PC-3 (cell line): ENCODE measurements around the gene CA11. TPM values are rescaled to one million over a fixed set of nuclear protein-coding genes. Genes with fewer than 3 reads are reported as not detected.

Source experiments
- ATAC-seq: fragments of 200-7000 bp; cut with Tn5 transposase; 2 replicates; pipeline ENCODE4 v1.9.1; 2020; ENCODE audit warnings: mild to moderate bottlenecking, moderate library complexity
- BruUV-seq: library from RNA; stranded (reverse); fragments of 400-500 nt; replicated peaks from 2 replicates; lab custom pipeline; 2021; lab: Mats Ljungman, UMichigan
- CTCF ChIA-PET: fragments of 300-600 bp; sonication (Branson Sonifier 250); formaldehyde crosslinking; loops from one replicate; lab custom pipeline; 2022; ENCODE audit warnings: antibody characterized with exemption; lab: Charles Lee
- POLR2A ChIA-PET: fragments of 300-600 bp; sonication (Branson Sonifier 250); formaldehyde crosslinking; loops from one replicate; lab custom pipeline; 2022; ENCODE audit warnings: antibody characterized with exemption; ENCODE audit not compliant: unreplicated experiment; lab: Charles Lee
- DNase-seq: peaks from one replicate; pipeline ENCODE4 v3.0.0-alpha.2; 2015
- H2AFZ ChIP-seq: fragments of 300-600 bp; sonication (generic); 2 replicates; pipeline ENCODE4 v1.6.0; 2016; ENCODE audit warnings: antibody characterized with exemption, low read length
- H3F3A ChIP-seq: fragments of 300-600 bp; sonication (generic); one replicate; pipeline ENCODE4 v1.6.0; 2017; ENCODE audit warnings: antibody characterized with exemption, low read length, control low read depth, mild to moderate bottlenecking; ENCODE audit not compliant: unreplicated experiment
- H3K27ac ChIP-seq: fragments of 300-600 bp; sonication (generic); 2 replicates; pipeline ENCODE4 v1.5.1; 2016; ENCODE audit warnings: mild to moderate bottlenecking, low read length
- H3K27me3 ChIP-seq: fragments of 300-600 bp; sonication (generic); 2 replicates; pipeline ENCODE4 v1.6.1; 2016; ENCODE audit warnings: low read length, mixed read lengths
- H3K36me3 ChIP-seq: fragments of 300-600 bp; sonication (generic); 2 replicates; pipeline ENCODE4 v1.6.1; 2016; ENCODE audit warnings: low read depth, mixed run types, low read length, mixed read lengths
- H3K4me1 ChIP-seq: fragments of 300-600 bp; sonication (generic); 2 replicates; pipeline ENCODE4 v1.5.1; 2016; ENCODE audit warnings: low read length; ENCODE audit not compliant: insufficient read depth
- H3K4me2 ChIP-seq: fragments of 300-600 bp; sonication (generic); 2 replicates; pipeline ENCODE4 v1.6.0; 2016; ENCODE audit warnings: low read length
- H3K4me3 ChIP-seq: fragments of 300-600 bp; sonication (generic); 2 replicates; pipeline ENCODE4 v1.5.1; 2016; ENCODE audit warnings: mild to moderate bottlenecking, low read length, mixed read lengths
- H3K79me2 ChIP-seq: fragments of 300-600 bp; sonication (generic); 2 replicates; pipeline ENCODE4 v1.6.1; 2017; ENCODE audit warnings: low read length, mixed read lengths
- H3K9ac ChIP-seq: fragments of 300-600 bp; sonication (generic); 2 replicates; pipeline ENCODE4 v1.6.0; 2016; ENCODE audit warnings: mild to moderate bottlenecking, low read length
- H3K9me2 ChIP-seq: fragments of 300-600 bp; sonication (generic); replicated peaks from 2 replicates; pipeline ENCODE4 v1.6.1; 2016; ENCODE audit warnings: mixed run types, low read length, mixed read lengths
- H3K9me3 ChIP-seq: fragments of 300-600 bp; sonication (generic); 2 replicates; pipeline ENCODE4 v1.6.1; 2016; ENCODE audit warnings: low read length, mixed read lengths
- H4K20me1 ChIP-seq: fragments of 300-600 bp; sonication (generic); 2 replicates; pipeline ENCODE4 v1.6.1; 2016; ENCODE audit warnings: low read length, mixed read lengths
- CTCF ChIP-seq: fragments of 300-600 bp; sonication (generic); conservative IDR thresholded peaks from 2 replicates; pipeline ENCODE4 v1.5.1; 2017; ENCODE audit warnings: antibody characterized with exemption, low read depth, mild to moderate bottlenecking, low read length
- EZH2 ChIP-seq: fragments of 300-600 bp; sonication (generic); IDR thresholded peaks from one replicate; pipeline ENCODE4 v1.6.1; 2017; ENCODE audit warnings: antibody characterized with exemption, mild to moderate bottlenecking, low read length; ENCODE audit not compliant: unreplicated experiment
- EZH2phosphoT487 ChIP-seq: fragments of 300-600 bp; sonication (generic); IDR thresholded peaks from 2 replicates; pipeline ENCODE4 v1.6.1; 2018; ENCODE audit warnings: mild to moderate bottlenecking, antibody characterized with exemption, low read length, borderline replicate concordance
- intact Hi-C: fragments of 100-400 bp; cut with micrococcal nuclease; formaldehyde crosslinking; loops from 2 replicates; pipeline ENCODE4 v1.9.0; 2023
- total RNA-seq: library from RNA; depleted of rRNA; stranded (reverse); fragments of >200 nt; gene quantifications from 2 replicates; pipeline ENCODE4 v1.2.3, GENCODE V29; 2014

Gene CA11
- total RNA-seq, 1 experiment from 2014 or later: 4.1 TPM

DNA sequence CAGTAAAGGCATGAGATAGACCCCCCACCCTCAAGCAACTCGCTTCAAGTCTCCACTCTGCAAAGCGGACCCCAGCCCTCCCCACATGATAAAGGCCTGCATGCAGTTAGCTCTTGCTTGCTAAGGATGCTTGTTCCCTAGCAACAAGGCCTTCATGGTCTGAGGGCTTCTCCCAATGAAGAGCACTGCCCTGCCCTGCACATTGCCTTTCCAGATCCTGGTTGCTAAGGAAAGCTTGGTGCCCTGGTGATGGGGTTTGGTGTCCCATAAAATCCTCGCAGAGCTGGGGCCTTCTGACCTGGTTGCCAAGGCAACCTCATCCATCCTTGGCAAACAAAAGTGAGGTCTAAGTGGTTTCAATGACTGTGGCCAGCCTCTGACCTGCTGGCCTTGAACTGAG, 14.8 kb downstream of the CA11 start:
- TF ChIP-seq CTCF (no peak), EZH2 (no peak), EZH2phosphoT487 (no peak)
- ChIA-PET CTCF (no interaction called here), POLR2A (no interaction called here)
- Histone ChIP-seq H3K36me3 (no peaks in the 10 kb centered on the region), H3K27ac (no peak overlapping the region), H3K27me3 (no peaks in the 10 kb centered on the region), H3K9me2 (no peaks in the 10 kb centered on the region), H2AFZ (no peak overlapping the region), H3K4me3 (no peak overlapping the region), H3K9me3 (no peaks in the 10 kb centered on the region), H3K79me2 (no peaks in the 10 kb centered on the region), H3F3A (peaks cover 3% of the 10 kb centered on the region), H3K4me2 (no peak overlapping the region), H3K4me1 (peaks cover 15% of the 10 kb centered on the region), H3K9ac (no peak overlapping the region), H4K20me1 (no peaks in the 10 kb centered on the region)
- DNase-seq (no peak), ATAC-seq (no peak)
- no TSS peak for BruUV-seq
- intact Hi-C loops: no loop called here

- Histone ChIP-seq H3K27ac (no peak overlapping the region), H3K4me1 (peaks cover 15% of the 10 kb centered on the region), H3K9me3 (no peaks in the 10 kb centered on the region), H2AFZ (no peak overlapping the region), H3K36me3 (no peaks in the 10 kb centered on the region), H3K9me2 (no peaks in the 10 kb centered on the region), H3K27me3 (no peaks in the 10 kb centered on the region), H3K4me2 (no peak overlapping the region), H3F3A (peaks cover 3% of the 10 kb centered on the region), H3K79me2 (no peaks in the 10 kb centered on the region), H3K9ac (no peak overlapping the region), H4K20me1 (no peaks in the 10 kb centered on the region), H3K4me3 (no peak overlapping the region)
- TF ChIP-seq EZH2phosphoT487 (no peak), EZH2 (no peak)
- ChIA-PET CTCF (no interaction called here), POLR2A (no interaction called here)
- BruUV-seq: no TSS peak
- ATAC-seq (no peak), DNase-seq (no peak)
- intact Hi-C loops: no loop called here
Observed at GRCh38 chr19:48630296-48631063, 15.5 kb downstream of the CA11 start.

DNA sequence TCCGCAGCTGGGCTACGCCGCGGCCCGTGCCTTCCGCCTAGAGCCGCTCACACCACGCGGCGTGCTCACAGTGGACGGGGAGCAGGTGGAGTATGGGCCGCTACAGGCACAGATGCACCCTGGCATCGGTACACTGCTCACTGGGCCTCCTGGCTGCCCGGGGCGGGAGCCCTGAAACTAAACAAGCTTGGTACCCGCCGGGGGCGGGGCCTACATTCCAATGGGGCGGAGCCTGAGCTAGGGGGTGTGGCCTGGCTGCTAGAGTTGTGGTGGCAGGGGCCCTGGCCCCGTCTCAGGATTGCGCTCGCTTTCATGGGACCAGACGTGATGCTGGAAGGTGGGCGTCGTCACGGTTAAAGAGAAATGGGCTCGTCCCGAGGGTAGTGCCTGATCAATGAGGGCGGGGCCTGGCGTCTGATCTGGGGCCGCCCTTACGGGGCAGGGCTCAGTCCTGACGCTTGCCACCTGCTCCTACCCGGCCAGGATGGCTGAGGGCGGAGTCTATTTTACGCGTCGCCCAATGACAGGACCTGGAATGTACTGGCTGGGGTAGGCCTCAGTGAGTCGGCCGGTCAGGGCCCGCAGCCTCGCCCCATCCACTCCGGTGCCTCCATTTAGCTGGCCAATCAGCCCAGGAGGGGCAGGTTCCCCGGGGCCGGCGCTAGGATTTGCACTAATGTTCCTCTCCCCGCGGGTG, 16.2 kb downstream of the CA11 start:
- no peak overlapping the region for H2AFZ ChIP-seq
- no peaks in the 10 kb centered on the region for H3K27me3 ChIP-seq
- H4K20me1 ChIP-seq: no peaks in the 10 kb centered on the region
- H3K9ac ChIP-seq: no peak overlapping the region
- ChIA-PET CTCF (no interaction called here), POLR2A (no interaction called here)
- ATAC-seq (no peak), DNase-seq (no peak)
- H3K4me2 ChIP-seq: no peak overlapping the region
- BruUV-seq: no TSS peak
- H3K9me3 ChIP-seq: no peaks in the 10 kb centered on the region
- TF ChIP-seq CTCF (no peak), EZH2 (no peak), EZH2phosphoT487 (no peak)
- H3K36me3 ChIP-seq: no peaks in the 10 kb centered on the region
- H3K4me3 ChIP-seq: no peak overlapping the region
- no peak overlapping the region for H3K27ac ChIP-seq
- no peaks in the 10 kb centered on the region for H3F3A ChIP-seq
- H3K79me2 ChIP-seq: no peaks in the 10 kb centered on the region
- no peaks in the 10 kb centered on the region for H3K9me2 ChIP-seq
- intact Hi-C loops: no loop called here
- H3K4me1 ChIP-seq: peaks cover 9% of the 10 kb centered on the region
